Body of pancreas (tissue), 4 donors: Measurements from ENCODE around the gene ANKRD35. TPM values are rescaled to one million over a fixed set of nuclear protein-coding genes. Genes with fewer than 3 reads are reported as not detected.

ENCODE experiments used
- ATAC-seq: fragments of 150-250 bp; one replicate; pipeline ENCODE4 v1.9.1; 2016
- DNase-seq, 4 donors: peaks; one replicate each; pipeline ENCODE4 v3.0.0-alpha.2; 2019
- H3K27ac ChIP-seq, 4 donors: fragments of 200-600 bp; sonication (generic); 1 replicate in 3 of 4; 2 replicates in 1 of 4; pipeline versions ENCODE4 v1.5.1 to v1.6.1; 2016 to 2019; ENCODE audit warnings: mild to moderate bottlenecking in 1 of 4, mixed read lengths in 1 of 4, moderate library complexity in 1 of 4
- H3K27me3 ChIP-seq, 2 donors: fragments of 200-600 bp; sonication (generic); one replicate each; pipeline ENCODE4 v1.6.0; 2016; ENCODE audit warnings: mild to moderate bottlenecking in 1 of 2
- H3K36me3 ChIP-seq, 2 donors: fragments of 200-600 bp; sonication (generic); replicated peaks in 1 of 2; 2 replicates each; pipeline ENCODE4 v1.5.1; 2016; ENCODE audit warnings: low read depth in 2 of 2; ENCODE audit not compliant: insufficient read depth in 1 of 2
- H3K4me1 ChIP-seq: fragments of 200-600 bp; sonication (generic); one replicate; pipeline ENCODE4 v1.6.0; 2016
- H3K4me3 ChIP-seq, 2 donors: fragments of 200-600 bp; sonication (generic); 1 replicate in 1 of 2; 2 replicates in 1 of 2; pipeline ENCODE4 v1.5.1; 2016 to 2019
- H3K9me3 ChIP-seq, 3 donors: fragments of 200-600 bp; sonication (generic); 1 replicate in 2 of 3; 2 replicates in 1 of 3; pipeline ENCODE4 v1.5.1; 2016
- CTCF ChIP-seq, 7 experiments: fragments of 450-650 bp in 4 of 7; fragments of 200-600 bp in 3 of 7; sonication (generic) in 3 of 7; IDR thresholded peaks; one replicate each; pipeline ENCODE4 v1.5.1; 2016 to 2019; ENCODE audit warnings: antibody characterized with exemption in 7 of 7
- POLR2A ChIP-seq, 3 donors: fragments of 450-650 bp; IDR thresholded peaks; one replicate each; pipeline ENCODE4 v1.6.1; 2016; ENCODE audit warnings: antibody characterized with exemption in 3 of 3, mild to moderate bottlenecking in 2 of 3
- WGBS, 2 donors: methylation state at CpG; one replicate each; pipeline ENCODE4 v1.1.5; 2017; 5-methylcytosine and 5-hydroxymethylcytosine counted together
- intact Hi-C: fragments of 100-400 bp; cut with DNase I; formaldehyde crosslinking; loops from one replicate; pipeline ENCODE4 v1.15.1; 2023
- total RNA-seq, 2 donors: library from RNA; depleted of rRNA; stranded (reverse); fragments of >200 nt; gene quantifications; one replicate each; pipeline ENCODE4 v1.1.0, GENCODE V29; 2016

The ANKRD35 gene
- total RNA-seq, 2 donors from 2014 or later = 0.26 to 1.3 TPM

DNA sequence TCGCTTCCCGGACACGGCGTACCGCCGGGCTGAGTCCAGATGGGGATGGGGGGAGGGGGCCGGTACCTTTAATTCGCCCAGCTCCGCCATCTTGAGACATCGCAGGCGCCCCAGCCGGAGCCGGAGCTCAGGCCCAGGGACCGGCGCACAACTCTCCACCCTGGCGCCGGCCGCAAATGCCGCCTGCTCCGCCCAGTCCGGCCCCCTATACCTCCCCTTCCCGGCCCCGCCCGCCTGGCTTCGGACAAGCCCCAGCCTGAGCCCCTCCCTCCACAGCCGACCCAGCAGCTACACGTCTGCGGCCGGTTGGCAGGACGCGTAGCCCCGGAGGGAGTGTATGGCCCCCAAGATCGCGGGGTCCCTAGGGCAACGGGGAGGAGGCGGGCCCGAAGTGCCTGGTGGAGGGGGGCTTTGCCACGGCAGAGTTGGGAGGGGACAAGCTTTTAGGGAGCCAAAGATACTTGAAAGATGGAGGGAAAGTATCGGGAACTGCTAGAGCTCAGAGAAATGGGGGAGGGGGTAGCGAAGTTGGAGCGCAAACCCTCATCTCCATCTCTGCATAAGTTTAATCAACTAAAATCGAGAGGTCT lies 26.7 kb downstream of the ANKRD35 start, which contains the start of gene PIAS3:
PIAS3 (minus strand) TSS at position 181 of the 590 bp plus-strand sequence; CDS start at position 90, 91 bp downstream.
- ATAC-seq (peak; percentile 94), DNase-seq (peak; percentile 95 to 97 (median 96))
- TF ChIP-seq CTCF (IDR thresholded peaks at IDR 0.05) = no peak
- TF ChIP-seq POLR2A (IDR thresholded peaks at IDR 0.05) = peak; percentile 52 to 81 (median 79)
- Histone ChIP-seq H3K27me3 (no peaks in the 10 kb centered on the region), H3K27ac (peak within 1 kb of the TSS; percentile 84 to 91 (median 88)), H3K4me3 (peak within 1 kb of the TSS; percentile 85 to 95), H3K36me3 (peaks cover 0 to 8% of the 10 kb centered on the region in 2 donors), H3K4me1 (peaks cover 27% of the 10 kb centered on the region), H3K9me3 (no peaks in the 10 kb centered on the region)
- intact Hi-C loops = no loop called here
- 0 to 1% methylated on average over 9 to 39 of the region's 42 CpGs for WGBS, 2 donors

DNA sequence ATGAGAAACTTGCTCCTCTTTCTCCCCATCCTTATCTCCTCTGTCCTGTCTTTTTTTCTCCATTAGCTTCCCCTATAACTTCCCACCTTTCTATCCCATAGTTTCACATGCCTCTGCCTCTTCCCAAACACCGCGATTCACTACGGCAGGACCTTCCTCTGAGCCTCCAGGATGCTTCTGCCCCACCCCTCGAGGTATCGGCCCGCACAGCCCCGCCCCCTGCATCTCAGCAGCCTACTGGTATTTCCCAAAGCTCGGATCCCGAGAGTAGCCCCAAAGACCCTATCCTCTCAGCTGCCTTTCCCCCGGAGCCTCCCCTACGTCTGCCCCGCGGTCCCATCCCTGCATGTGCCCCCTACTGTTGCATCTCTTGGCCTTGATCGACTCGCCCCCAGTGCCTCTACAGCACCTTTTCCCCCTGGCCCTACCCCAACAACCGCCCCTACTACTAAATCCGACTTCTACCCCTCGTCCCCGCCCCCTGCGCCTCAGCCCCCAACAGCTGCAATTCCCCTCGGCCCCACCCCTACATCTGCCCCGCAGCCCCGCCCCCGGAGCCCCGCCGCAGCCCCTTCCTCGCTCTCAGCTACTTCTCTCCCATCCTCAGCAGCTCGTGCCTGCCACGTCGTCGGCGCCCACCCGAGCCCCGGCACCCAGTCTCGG lies 27.3 kb downstream of the ANKRD35 start:
- DNase-seq (peak; percentile 46 to 59 (median 52)), ATAC-seq (no peak)
- intact Hi-C loops = no loop called here
- TF ChIP-seq POLR2A (IDR thresholded peaks at IDR 0.05) = no peak
- no peak for TF ChIP-seq CTCF (IDR thresholded peaks at IDR 0.05)
- H3K4me1 ChIP-seq = peaks cover 27% of the 10 kb centered on the region
- H3K27me3 ChIP-seq = no peaks in the 10 kb centered on the region
- 1 to 3% methylated on average over 20 to 31 of the region's 35 CpGs for WGBS, 2 donors
- H3K36me3 ChIP-seq = peaks cover 0 to 8% of the 10 kb centered on the region in 2 donors
- peak overlapping the region; percentile 85 to 95 for H3K4me3 ChIP-seq
- H3K9me3 ChIP-seq = no peaks in the 10 kb centered on the region
- peak overlapping the region; percentile 84 to 91 (median 88) for H3K27ac ChIP-seq

DNA sequence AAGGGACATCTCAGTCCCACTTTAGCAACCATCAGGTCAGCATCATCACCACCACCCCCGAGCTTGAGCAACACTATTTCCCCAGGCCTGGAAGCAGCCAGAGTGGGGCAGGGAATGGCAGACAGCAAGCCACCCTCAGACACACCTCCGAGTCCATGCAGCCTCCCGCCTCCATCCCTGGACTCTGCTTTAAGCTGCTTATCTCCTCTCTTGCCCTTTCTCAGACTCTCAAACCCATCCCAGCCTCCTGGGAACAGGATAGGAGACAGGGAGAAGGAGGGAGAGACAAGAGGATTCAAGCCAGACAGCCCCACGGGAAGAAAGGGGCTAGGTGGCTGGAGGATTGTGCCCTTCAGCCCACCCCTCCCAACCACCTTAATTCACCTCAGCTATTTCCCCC lies 28.5 kb downstream of the ANKRD35 start:
- no peak overlapping the region for H3K4me3 ChIP-seq
- DNase-seq (no peak), ATAC-seq (no peak)
- TF ChIP-seq POLR2A (IDR thresholded peaks at IDR 0.05) = no peak
- no peak for TF ChIP-seq CTCF (IDR thresholded peaks at IDR 0.05)
- no peaks in the 10 kb centered on the region for H3K9me3 ChIP-seq
- peaks cover 27% of the 10 kb centered on the region for H3K4me1 ChIP-seq
- intact Hi-C loops = no loop called here
- no peak overlapping the region for H3K27ac ChIP-seq
- WGBS, 2 donors = 76 to 79% methylated on average over 4 of the region's 4 CpGs
- H3K36me3 ChIP-seq = peaks cover 0 to 8% of the 10 kb centered on the region in 2 donors
- H3K27me3 ChIP-seq = no peaks in the 10 kb centered on the region

DNA sequence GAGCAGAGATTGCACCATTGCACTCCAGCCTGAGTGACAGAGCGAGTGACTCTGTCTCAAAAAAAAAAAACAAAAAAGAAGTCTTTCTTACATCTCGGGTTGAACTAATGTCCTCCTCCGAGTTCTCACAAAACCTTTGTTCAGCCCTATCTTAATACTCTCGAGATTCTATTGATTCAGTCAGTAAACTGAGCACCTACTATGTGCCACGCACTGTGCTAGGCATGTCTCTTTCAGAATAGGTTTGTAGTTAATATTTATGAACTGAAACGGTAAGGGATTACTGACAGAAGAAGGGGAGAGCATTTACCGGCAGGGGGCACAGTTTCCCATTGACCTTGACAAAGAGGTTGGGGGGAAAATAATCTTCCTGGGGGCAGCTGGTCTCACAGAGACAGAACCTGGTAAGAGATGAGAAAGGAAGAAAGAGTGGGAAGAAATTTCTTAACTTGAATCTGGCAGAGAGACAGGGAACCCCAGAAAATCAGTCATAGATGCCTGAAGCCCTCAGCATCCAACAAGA lies 30.2 kb downstream of the ANKRD35 start:
- ATAC-seq = no peak
- 70 to 78% methylated on average over 7 of the region's 7 CpGs for WGBS, 2 donors
- no peaks in the 10 kb centered on the region for H3K27me3 ChIP-seq
- TF ChIP-seq POLR2A (IDR thresholded peaks at IDR 0.05) (no peak), CTCF (IDR thresholded peaks at IDR 0.05) (peak in 1 of 7 experiments; percentile 10)
- peaks cover 0 to 12% of the 10 kb centered on the region in 2 donors for H3K36me3 ChIP-seq
- intact Hi-C loops = no loop called here
- no peak overlapping the region for H3K27ac ChIP-seq
- H3K4me1 ChIP-seq = peaks cover 21% of the 10 kb centered on the region
- DNase-seq = no peak
- no peak overlapping the region for H3K4me3 ChIP-seq
- no peaks in the 10 kb centered on the region for H3K9me3 ChIP-seq
